Measurements from ENCODE around the gene ABCA13.

- TF ChIP-seq, protein P1, sequence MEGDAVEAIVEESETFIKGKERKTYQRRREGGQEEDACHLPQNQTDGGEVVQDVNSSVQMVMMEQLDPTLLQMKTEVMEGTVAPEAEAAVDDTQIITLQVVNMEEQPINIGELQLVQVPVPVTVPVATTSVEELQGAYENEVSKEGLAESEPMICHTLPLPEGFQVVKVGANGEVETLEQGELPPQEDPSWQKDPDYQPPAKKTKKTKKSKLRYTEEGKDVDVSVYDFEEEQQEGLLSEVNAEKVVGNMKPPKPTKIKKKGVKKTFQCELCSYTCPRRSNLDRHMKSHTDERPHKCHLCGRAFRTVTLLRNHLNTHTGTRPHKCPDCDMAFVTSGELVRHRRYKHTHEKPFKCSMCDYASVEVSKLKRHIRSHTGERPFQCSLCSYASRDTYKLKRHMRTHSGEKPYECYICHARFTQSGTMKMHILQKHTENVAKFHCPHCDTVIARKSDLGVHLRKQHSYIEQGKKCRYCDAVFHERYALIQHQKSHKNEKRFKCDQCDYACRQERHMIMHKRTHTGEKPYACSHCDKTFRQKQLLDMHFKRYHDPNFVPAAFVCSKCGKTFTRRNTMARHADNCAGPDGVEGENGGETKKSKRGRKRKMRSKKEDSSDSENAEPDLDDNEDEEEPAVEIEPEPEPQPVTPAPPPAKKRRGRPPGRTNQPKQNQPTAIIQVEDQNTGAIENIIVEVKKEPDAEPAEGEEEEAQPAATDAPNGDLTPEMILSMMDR (IDR thresholded peaks at IDR 0.05; ENCODE audit: insufficient read depth, low read length) = no peak
- TF ChIP-seq POLR2AphosphoS5 (IDR thresholded peaks at IDR 0.05; ENCODE audit: low read depth) (no peak), GABPA (IDR thresholded peaks at IDR 0.05; ENCODE audit: low read depth) (no peak)
Observed at GRCh38 chr7:48512892-48513291, 341.6 kb downstream of the ABCA13 start.
